ENCODE results near the gene PICK1. TPM values are rescaled to one million over a fixed set of nuclear protein-coding genes. Genes with fewer than 3 reads are reported as not detected.

PICK1 gene
- total and polyA plus RNA-seq, 2 of the 13 experiments (the other 11 are each of a cell fraction or from before 2014, with no cell fraction given) = 19.3 to 25.3 TPM

DNA sequence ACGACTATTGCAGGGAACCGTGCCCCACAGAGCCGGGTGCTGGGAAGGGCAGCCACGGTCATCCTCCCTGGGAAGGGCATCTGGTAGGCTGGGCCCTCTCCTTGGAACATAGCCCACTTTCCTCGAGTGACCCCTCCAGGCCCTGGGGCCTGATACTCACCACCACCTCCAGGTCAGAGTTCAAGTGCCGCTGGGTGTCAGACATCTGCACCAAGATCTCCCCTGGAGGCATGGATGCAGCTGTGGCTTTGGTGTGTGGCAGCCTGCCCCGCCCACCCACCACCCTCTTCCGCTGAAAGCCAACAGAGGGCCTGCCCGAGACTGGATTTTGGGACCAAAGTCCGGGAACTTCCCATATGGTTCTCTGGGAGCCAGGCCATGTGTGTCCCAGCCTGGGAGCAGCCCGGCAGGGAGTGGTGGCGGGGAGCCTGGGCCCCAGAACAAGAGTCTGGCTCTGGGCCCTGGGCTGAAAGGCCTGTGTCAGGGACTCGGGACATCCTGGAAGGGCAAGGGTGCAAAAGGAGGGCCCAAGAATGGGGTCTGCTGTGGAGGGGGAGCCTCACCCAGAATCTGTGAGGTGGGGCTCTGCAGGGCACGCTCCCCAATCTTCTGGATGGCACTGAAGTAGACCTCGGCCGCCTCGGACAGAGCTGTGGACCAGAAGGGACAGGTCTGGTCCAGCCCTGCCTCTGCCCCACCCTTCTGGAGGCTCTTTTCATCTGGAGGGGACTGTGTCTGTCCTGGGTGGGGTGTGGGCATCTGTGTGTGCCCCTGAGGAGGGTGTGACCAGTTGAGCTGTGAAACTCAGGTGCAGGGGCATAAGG lies 50.7 kb downstream of the PICK1 start (continued):
- TF ChIP-seq ZNF605 (CRISPR knock-in tag; IDR thresholded peaks at IDR 0.05) (no peak; the same call in 1 of the 2 replicates), REXO4 (CRISPR knock-in tag; IDR thresholded peaks at IDR 0.05; ENCODE audit: borderline replicate concordance) (no peak), ZHX1 (CRISPR knock-in tag; IDR thresholded peaks at IDR 0.05; ENCODE audit: low read depth) (no peak), KMT2A (CRISPR knock-in tag; IDR thresholded peaks at IDR 0.05) (0 out of 2 replicates have a peak, but pooled peaks have one; percentile 59), HCFC1 (IDR thresholded peaks at IDR 0.05; ENCODE audit: low read depth, low read length) (no peak), MIER3 (CRISPR knock-in tag; IDR thresholded peaks at IDR 0.05; ENCODE audit: borderline replicate concordance) (no peak), GTF2F1 (IDR thresholded peaks at IDR 0.05; ENCODE audit: low read length) (no peak), ZNF670 (CRISPR knock-in tag; IDR thresholded peaks at IDR 0.05; ENCODE audit: borderline replicate concordance) (no peak), CAMTA2 (CRISPR knock-in tag; IDR thresholded peaks at IDR 0.05; ENCODE audit: borderline replicate concordance) (no peak), PAXIP1 (CRISPR knock-in tag; conservative IDR thresholded peaks at IDR 0.05) (peak; percentile 88), MXD4 (CRISPR knock-in tag; IDR thresholded peaks at IDR 0.05) (peak; percentile 69), DPF2 (CRISPR knock-in tag; IDR thresholded peaks at IDR 0.05; ENCODE audit: borderline replicate concordance, low read depth) (no peak), ZFP62 (CRISPR knock-in tag; IDR thresholded peaks at IDR 0.05) (no peak), CEBPG (CRISPR knock-in tag; IDR thresholded peaks at IDR 0.05) (no peak)
- TF ChIP-seq, protein P1, sequence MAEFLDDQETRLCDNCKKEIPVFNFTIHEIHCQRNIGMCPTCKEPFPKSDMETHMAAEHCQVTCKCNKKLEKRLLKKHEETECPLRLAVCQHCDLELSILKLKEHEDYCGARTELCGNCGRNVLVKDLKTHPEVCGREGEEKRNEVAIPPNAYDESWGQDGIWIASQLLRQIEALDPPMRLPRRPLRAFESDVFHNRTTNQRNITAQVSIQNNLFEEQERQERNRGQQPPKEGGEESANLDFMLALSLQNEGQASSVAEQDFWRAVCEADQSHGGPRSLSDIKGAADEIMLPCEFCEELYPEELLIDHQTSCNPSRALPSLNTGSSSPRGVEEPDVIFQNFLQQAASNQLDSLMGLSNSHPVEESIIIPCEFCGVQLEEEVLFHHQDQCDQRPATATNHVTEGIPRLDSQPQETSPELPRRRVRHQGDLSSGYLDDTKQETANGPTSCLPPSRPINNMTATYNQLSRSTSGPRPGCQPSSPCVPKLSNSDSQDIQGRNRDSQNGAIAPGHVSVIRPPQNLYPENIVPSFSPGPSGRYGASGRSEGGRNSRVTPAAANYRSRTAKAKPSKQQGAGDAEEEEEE (CRISPR knock-in tag; IDR thresholded peaks at IDR 0.05; ENCODE audit: borderline replicate concordance) = no peak
- TF ChIP-seq, protein P2, sequence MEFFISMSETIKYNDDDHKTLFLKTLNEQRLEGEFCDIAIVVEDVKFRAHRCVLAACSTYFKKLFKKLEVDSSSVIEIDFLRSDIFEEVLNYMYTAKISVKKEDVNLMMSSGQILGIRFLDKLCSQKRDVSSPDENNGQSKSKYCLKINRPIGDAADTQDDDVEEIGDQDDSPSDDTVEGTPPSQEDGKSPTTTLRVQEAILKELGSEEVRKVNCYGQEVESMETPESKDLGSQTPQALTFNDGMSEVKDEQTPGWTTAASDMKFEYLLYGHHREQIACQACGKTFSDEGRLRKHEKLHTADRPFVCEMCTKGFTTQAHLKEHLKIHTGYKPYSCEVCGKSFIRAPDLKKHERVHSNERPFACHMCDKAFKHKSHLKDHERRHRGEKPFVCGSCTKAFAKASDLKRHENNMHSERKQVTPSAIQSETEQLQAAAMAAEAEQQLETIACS (CRISPR knock-in tag; IDR thresholded peaks at IDR 0.05) = no peak
- TF ChIP-seq, protein P3, sequence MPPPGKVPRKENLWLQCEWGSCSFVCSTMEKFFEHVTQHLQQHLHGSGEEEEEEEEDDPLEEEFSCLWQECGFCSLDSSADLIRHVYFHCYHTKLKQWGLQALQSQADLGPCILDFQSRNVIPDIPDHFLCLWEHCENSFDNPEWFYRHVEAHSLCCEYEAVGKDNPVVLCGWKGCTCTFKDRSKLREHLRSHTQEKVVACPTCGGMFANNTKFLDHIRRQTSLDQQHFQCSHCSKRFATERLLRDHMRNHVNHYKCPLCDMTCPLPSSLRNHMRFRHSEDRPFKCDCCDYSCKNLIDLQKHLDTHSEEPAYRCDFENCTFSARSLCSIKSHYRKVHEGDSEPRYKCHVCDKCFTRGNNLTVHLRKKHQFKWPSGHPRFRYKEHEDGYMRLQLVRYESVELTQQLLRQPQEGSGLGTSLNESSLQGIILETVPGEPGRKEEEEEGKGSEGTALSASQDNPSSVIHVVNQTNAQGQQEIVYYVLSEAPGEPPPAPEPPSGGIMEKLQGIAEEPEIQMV (CRISPR knock-in tag; IDR thresholded peaks at IDR 0.05; ENCODE audit: low read depth) = no peak; the same call in 1 of the 2 replicates
- TF ChIP-seq, protein P4, sequence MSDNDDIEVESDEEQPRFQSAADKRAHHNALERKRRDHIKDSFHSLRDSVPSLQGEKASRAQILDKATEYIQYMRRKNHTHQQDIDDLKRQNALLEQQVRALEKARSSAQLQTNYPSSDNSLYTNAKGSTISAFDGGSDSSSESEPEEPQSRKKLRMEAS (IDR thresholded peaks at IDR 0.05) = peak; percentile 93

Measured in HepG2 (cell line).